BJ (cell line): ENCODE data around the gene PPP4R1. TPM values are rescaled to one million over a fixed set of nuclear protein-coding genes. Genes with fewer than 3 reads are reported as not detected.
"Not testable (repeated sequence)": the region's sequence is repeated elsewhere in the genome, so short reads cannot be mapped to it uniquely, and the experiment has no call there.

Experiments
- CTCF ChIA-PET: fragments of 350-600 bp; formaldehyde crosslinking; extraction: SDS; loops from one replicate; lab custom pipeline; 2021; ENCODE audit warnings: antibody characterized with exemption, inconsistent platforms; lab: Yijun Ruan, JAX
- POLR2A ChIA-PET: fragments of 300-600 bp; sonication (Branson Sonifier 250); formaldehyde crosslinking; extraction: SDS; loops from one replicate; lab custom pipeline; 2021; ENCODE audit warnings: antibody characterized with exemption; lab: Charles Lee
- DNase-seq: peaks from one replicate; pipeline ENCODE4 v3.0.0-alpha.2; 2011; ENCODE audit warnings: low read depth
- H3K27me3 ChIP-seq: 2 replicates; pipeline ENCODE4 v1.6.0; 2011; ENCODE audit warnings: low read length; ENCODE audit not compliant: control insufficient read depth, insufficient read depth
- H3K36me3 ChIP-seq: 2 replicates; pipeline ENCODE4 v1.5.1; 2011; ENCODE audit warnings: low read length; ENCODE audit not compliant: control insufficient read depth, insufficient read depth
- H3K4me3 ChIP-seq: 2 replicates; pipeline ENCODE4 v1.5.1; 2011; ENCODE audit warnings: low read depth, mild to moderate bottlenecking, control low read depth, low read length
- polyA plus RNA-seq: library from polyadenylated mRNA; depleted of rRNA; stranded (reverse); fragments of >200 nt; gene quantifications from 2 replicates; pipeline ENCODE4 v1.2.3, GENCODE V29; 2011
- TF ChIP-seq, protein P1 (sequence below): IDR thresholded peaks from 2 replicates; pipeline ENCODE4 v1.5.1; 2011; ENCODE audit warnings: low read depth, mild to moderate bottlenecking, control low read depth, inconsistent platforms, low read length, moderate library complexity; ENCODE audit not compliant: insufficient read depth

Gene PPP4R1
- polyA plus RNA-seq, 1 experiment = 135 TPM

DNA sequence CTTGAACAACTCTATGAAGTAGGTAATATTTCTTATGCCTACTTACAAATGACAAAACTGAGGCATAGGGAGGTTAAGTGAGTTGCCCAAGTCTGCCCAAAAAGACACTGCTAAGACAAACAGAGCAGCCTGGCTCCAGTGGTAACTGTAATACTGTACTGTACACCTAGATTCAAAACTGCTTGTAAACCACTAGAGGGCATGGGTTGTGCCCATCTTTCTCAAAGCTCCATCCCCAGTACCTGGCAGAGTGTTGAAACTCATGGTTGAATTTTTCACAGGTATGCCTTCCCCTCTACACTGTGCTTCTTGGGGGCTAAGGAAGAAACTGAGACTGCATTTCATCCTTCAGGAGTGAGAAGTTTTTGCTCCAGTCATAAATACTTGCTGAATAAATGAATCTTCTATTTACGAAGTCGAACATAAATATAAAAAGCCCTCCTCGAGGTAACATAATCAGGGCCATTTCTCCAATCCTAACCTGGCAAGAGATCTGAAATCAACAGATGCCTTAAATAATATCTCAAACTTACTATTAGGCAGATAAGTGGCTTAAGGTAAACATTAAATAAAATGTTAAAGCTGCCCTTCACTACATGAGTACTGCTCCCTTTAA, 2.0 kb downstream of the PPP4R1 start:
- ChIA-PET CTCF (interaction anchor here (0.6 to 2.0 kb wide), 19 partner anchors 8 to 574 kb away, joined by 3 to 6 read pairs (median 3); no protein-coding TSS in a partner anchor), POLR2A (no interaction called here)
- no peaks in the 10 kb centered on the region for H3K27me3 ChIP-seq
- peaks cover 3% of the 10 kb centered on the region; the same call in 1 of the 2 replicates for H3K36me3 ChIP-seq
- DNase-seq = no peak
- TF ChIP-seq, protein P1, sequence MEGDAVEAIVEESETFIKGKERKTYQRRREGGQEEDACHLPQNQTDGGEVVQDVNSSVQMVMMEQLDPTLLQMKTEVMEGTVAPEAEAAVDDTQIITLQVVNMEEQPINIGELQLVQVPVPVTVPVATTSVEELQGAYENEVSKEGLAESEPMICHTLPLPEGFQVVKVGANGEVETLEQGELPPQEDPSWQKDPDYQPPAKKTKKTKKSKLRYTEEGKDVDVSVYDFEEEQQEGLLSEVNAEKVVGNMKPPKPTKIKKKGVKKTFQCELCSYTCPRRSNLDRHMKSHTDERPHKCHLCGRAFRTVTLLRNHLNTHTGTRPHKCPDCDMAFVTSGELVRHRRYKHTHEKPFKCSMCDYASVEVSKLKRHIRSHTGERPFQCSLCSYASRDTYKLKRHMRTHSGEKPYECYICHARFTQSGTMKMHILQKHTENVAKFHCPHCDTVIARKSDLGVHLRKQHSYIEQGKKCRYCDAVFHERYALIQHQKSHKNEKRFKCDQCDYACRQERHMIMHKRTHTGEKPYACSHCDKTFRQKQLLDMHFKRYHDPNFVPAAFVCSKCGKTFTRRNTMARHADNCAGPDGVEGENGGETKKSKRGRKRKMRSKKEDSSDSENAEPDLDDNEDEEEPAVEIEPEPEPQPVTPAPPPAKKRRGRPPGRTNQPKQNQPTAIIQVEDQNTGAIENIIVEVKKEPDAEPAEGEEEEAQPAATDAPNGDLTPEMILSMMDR = peak; percentile 77
- peak overlapping the region; percentile 76; the same call in 1 of the 2 replicates for H3K4me3 ChIP-seq

DNA sequence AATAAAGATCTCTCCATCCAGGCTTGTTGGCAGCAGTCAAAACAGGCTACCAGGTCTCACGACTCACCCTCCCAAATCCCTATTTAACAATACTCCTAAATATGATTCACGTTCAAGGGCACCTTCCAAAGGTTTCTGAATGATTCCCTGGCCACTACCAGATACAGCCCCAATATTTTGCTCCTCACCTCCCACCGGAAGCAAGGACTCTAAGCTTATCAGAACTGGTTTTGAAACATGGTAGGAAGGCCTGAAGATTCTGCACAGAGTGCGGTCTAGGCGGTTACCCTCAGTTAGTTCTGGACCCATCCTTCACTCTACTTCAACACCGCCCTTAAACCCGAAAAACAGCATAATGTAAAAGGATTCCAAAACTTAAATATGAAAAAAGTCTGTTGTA, 5.2 kb downstream of the PPP4R1 start:
- H3K36me3 ChIP-seq = peaks cover 3% of the 10 kb centered on the region; the same call in 1 of the 2 replicates
- POLR2A ChIA-PET = no interaction called here
- TF ChIP-seq, protein P1 = no peak
- no peaks in the 10 kb centered on the region for H3K27me3 ChIP-seq
- no peak for DNase-seq
- no peak overlapping the region for H3K4me3 ChIP-seq
- CTCF ChIA-PET = no interaction called here

DNA sequence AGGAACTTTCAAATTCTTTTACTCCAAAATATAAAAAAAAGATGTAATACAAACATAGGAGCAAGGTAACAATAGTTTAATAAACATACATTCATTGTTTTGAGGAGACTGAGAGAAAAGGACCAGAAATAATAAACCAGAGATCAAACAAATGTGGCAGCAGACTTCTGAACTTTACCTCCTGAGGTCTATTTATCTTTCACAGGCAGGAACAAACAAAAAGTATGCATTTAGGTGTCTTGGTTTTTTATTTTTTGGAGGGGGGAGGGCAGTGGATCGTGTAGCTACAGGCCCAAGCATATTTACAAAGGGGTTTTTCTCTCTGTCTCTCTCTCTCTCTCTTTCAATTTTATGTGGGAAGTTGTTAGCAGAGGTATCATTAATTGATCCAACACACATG, 5.6 kb downstream of the PPP4R1 start:
- Histone ChIP-seq H3K36me3 (peaks cover 3% of the 10 kb centered on the region; the same call in 1 of the 2 replicates), H3K4me3 (no peak overlapping the region), H3K27me3 (no peaks in the 10 kb centered on the region)
- ChIA-PET POLR2A (no interaction called here), CTCF (interaction anchor here (1.0 kb wide), 1 partner anchor 9 kb away, joined by 4 read pairs; no protein-coding TSS in a partner anchor)
- TF ChIP-seq, protein P1 = no peak
- no peak for DNase-seq

DNA sequence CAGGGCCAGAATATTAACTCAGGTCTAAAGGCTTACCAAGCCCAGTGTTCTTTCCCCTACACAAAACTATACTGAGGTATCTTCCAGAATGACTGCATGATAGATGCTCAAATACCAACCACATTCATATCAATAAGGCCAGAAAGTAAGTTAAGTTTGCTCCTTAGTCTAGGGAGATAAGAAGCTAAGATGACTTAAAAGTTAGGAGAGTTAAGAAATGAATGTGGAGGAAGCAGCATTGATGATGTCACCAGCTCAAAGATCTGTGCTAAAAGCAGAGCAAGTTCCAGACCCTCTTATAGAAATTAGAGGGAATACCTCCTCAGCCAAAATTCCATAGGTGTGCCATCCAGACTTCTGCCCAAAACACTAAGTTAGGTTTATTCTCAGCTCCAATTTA, 6.1 kb downstream of the PPP4R1 start:
- TF ChIP-seq, protein P1 = no peak
- POLR2A ChIA-PET = no interaction called here
- no peak for DNase-seq
- H3K36me3 ChIP-seq = peaks cover 3% of the 10 kb centered on the region; the same call in 1 of the 2 replicates
- H3K4me3 ChIP-seq = no peak overlapping the region
- no peaks in the 10 kb centered on the region for H3K27me3 ChIP-seq
- CTCF ChIA-PET = interaction anchor here (1.0 kb wide), 1 partner anchor 8 kb away, joined by 4 read pairs; no protein-coding TSS in a partner anchor

DNA sequence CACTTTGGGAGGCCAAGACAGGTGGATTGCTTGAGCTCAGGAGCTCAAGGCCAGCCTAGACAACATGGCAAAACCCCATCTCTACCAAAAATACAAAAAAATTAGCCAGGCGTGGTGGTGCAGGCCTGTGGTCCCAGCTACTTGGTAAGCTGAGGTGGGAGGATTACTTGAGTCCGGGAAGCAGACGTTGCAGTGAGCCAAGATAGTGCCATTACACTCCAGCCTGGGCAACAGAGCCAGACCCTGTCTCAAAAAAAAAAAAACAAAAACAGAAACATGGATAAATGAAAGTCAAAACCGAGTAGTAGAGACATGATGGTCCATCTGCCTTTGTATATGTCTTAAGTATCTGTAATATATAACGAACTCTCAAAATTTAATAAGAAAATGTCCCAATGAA, 7.2 kb downstream of the PPP4R1 start:
- DNase-seq, H3K4me3 ChIP-seq, H3K27me3 ChIP-seq, POLR2A ChIA-PET, H3K36me3 ChIP-seq: not testable (repeated sequence)
- CTCF ChIA-PET = interaction anchor here (1.3 kb wide), 1 partner anchor 344 kb away, joined by 3 read pairs; no protein-coding TSS in a partner anchor

DNA sequence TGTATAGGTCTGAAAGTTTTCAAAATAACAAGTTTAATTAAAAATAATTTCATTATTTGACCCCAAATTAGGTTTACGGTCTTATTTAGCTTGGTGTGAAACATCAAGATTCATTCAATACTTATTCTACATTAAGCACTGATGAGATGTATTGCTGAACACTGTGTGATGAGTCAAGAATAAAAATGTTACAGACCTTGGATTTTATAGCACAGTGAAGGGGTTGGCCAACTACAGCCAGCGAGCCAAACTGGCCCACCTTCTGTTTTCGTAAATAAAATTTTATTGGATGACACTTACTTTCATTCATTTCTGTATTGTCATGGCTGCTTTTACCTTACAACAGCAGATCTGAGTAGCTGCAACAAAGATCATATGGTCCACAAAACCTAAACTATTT, 8.3 kb downstream of the PPP4R1 start:
- no peak for DNase-seq
- Histone ChIP-seq H3K27me3 (no peaks in the 10 kb centered on the region), H3K36me3 (peaks cover 1% of the 10 kb centered on the region; the same call in 1 of the 2 replicates), H3K4me3 (no peak overlapping the region)
- CTCF ChIA-PET = interaction anchor here (1.3 kb wide), 1 partner anchor 345 kb away, joined by 3 read pairs; no protein-coding TSS in a partner anchor
- POLR2A ChIA-PET = no interaction called here
- TF ChIP-seq, protein P1 = no peak
